Right lobe of liver (tissue), 6 donors: ENCODE results near the gene CYGB. TPM values are rescaled to one million over a fixed set of nuclear protein-coding genes. Genes with fewer than 3 reads are reported as not detected.

Experiments
- ATAC-seq, 4 donors: fragments of 200-7000 bp; cut with Tn5 transposase; one replicate each; pipeline ENCODE4 v1.9.1; 2020; ENCODE audit warnings: mild to moderate bottlenecking in 4 of 4, moderate library complexity in 4 of 4
- DNase-seq, 3 donors: peaks; one replicate each; pipeline ENCODE4 v3.0.0-alpha.2; 2020
- H3K27ac ChIP-seq, 3 donors: fragments of 200-600 bp; one replicate each; pipeline ENCODE4 v1.8.0; 2022
- H3K27me3 ChIP-seq, 2 donors: fragments of 200-600 bp; one replicate each; pipeline ENCODE4 v1.8.0; 2022
- H3K36me3 ChIP-seq, 4 donors: fragments of 200-600 bp; sonication (generic) in 1 of 4; one replicate each; pipeline versions ENCODE4 v1.5.1 to v1.8.0; 2017 to 2022; ENCODE audit warnings: control low read depth in 1 of 4
- H3K4me1 ChIP-seq, 4 donors: fragments of 200-600 bp; sonication (generic) in 1 of 4; one replicate each; pipeline versions ENCODE4 v1.5.1 to v1.8.0; 2017 to 2022; ENCODE audit warnings: control low read depth in 1 of 4
- H3K4me3 ChIP-seq, 3 donors: fragments of 200-600 bp; one replicate each; pipeline ENCODE4 v1.8.0; 2022
- H3K9me3 ChIP-seq, 4 donors: fragments of 200-600 bp; sonication (generic) in 1 of 4; one replicate each; pipeline versions ENCODE4 v1.5.1 to v1.8.0; 2017 to 2022; ENCODE audit warnings: control low read depth in 1 of 4
- CTCF ChIP-seq, 4 donors: fragments of 200-600 bp in 3 of 4; fragments of 450-650 bp in 1 of 4; IDR thresholded peaks; one replicate each; pipeline versions ENCODE4 v1.5.1 to v1.8.0; 2016 to 2022; ENCODE audit warnings: antibody characterized with exemption in 4 of 4, mild to moderate bottlenecking in 2 of 4
- POLR2A ChIP-seq: fragments of 450-650 bp; IDR thresholded peaks from one replicate; pipeline ENCODE4 v1.6.1; 2017; ENCODE audit warnings: antibody characterized with exemption, mild to moderate bottlenecking
- WGBS: methylation state at CpG from one replicate; pipeline ENCODE4 v1.1.6; 2018; ENCODE audit warnings: low coverage, low lambda C conversion rate; ENCODE audit not compliant: insufficient coverage; ENCODE audit errors: missing lambda C conversion rate; 5-methylcytosine and 5-hydroxymethylcytosine counted together
- intact Hi-C, 2 donors: fragments of 100-400 bp; cut with DNase I; formaldehyde crosslinking; loops; one replicate each; pipeline versions ENCODE4 v1.11.2 to v1.14.1; 2022
- total RNA-seq, 6 experiments: library from RNA; depleted of rRNA in 2 of 6; stranded (reverse); fragments of >200 nt in 2 of 6; fragmentation: NEBNext Ultra II Directional in 3 of 6; extraction: Animal tissue kit (Norgen Biotek cat#: 25700) in 3 of 6; gene quantifications; one replicate each; pipeline versions ENCODE4 v1.1.0 to v1.2.4, GENCODE V29; 2016 to 2023
- donor health status: DM: no; HTN: yes; CAD: no.
- donor health status: DM: no; HTN: no; CAD: no.
- donor health status: DM: no; HTN: no; CAD: no.
- donor health status: DM: no; HTN: yes; CAD: no.
- donor health status: DM: no; HTN: yes; CAD: no.

CYGB gene
- total RNA-seq, 6 experiments from 2014 or later: 1.8 to 4.1 (median 3.1) TPM

GRCh38 chr17:76547642-76548202 is 10.2 kb upstream of the CYGB start:
- Histone ChIP-seq H3K4me1 (peaks cover 0 to 58% (median 14%) of the 10 kb centered on the region in 4 donors), H3K9me3 (no peaks in the 10 kb centered on the region), H3K4me3 (peak overlapping the region in 1 of 3 donors; percentile 39), H3K36me3 (no peaks in the 10 kb centered on the region), H3K27me3 (no peaks in the 10 kb centered on the region), H3K27ac (peak overlapping the region in 1 of 3 donors; percentile 79)
- DNase-seq (no peak), ATAC-seq (no peak)
- 43% methylated on average over 2 of the region's 2 CpGs for WGBS
- intact Hi-C loops: no loop called here
- TF ChIP-seq CTCF (IDR thresholded peaks at IDR 0.05) (no peak), POLR2A (no peak)

GRCh38 chr17:76547183-76547641 is 9.7 kb upstream of the CYGB start:
- ATAC-seq (peak; percentile 42 to 60 (median 52)), DNase-seq (no peak)
- 19% methylated on average over 2 of the region's 3 CpGs for WGBS
- H3K27ac ChIP-seq: no peak overlapping the region
- no peaks in the 10 kb centered on the region for H3K36me3 ChIP-seq
- TF ChIP-seq POLR2A (no peak), CTCF (IDR thresholded peaks at IDR 0.05) (peak; percentile 54 to 60 (median 56))
- H3K9me3 ChIP-seq: no peaks in the 10 kb centered on the region
- no peak overlapping the region for H3K4me3 ChIP-seq
- intact Hi-C loops: no loop called here
- H3K4me1 ChIP-seq: peaks cover 0 to 58% (median 14%) of the 10 kb centered on the region in 4 donors
- H3K27me3 ChIP-seq: no peaks in the 10 kb centered on the region

- H3K4me1 ChIP-seq: peaks cover 0 to 58% (median 14%) of the 10 kb centered on the region in 4 donors
- ATAC-seq: no peak
Observed at GRCh38 chr17:76546556-76547182, 9.2 kb upstream of the CYGB start.

GRCh38 chr17:76545918-76546555 is 8.5 kb upstream of the CYGB start:
- no peak overlapping the region for H3K27ac ChIP-seq
- peaks cover 0 to 53% (median 10%) of the 10 kb centered on the region in 4 donors for H3K4me1 ChIP-seq
- H3K9me3 ChIP-seq: no peaks in the 10 kb centered on the region
- H3K4me3 ChIP-seq: no peak overlapping the region
- DNase-seq: no peak
- WGBS: 25% methylated on average over 1 of the region's 13 CpGs
- no peaks in the 10 kb centered on the region for H3K27me3 ChIP-seq
- TF ChIP-seq POLR2A (no peak), CTCF (IDR thresholded peaks at IDR 0.05) (no peak)
- ATAC-seq: no peak
- no peaks in the 10 kb centered on the region for H3K36me3 ChIP-seq
- intact Hi-C loops: no loop called here

More at GRCh38 chr17:76546556-76547182, 9.2 kb upstream of the CYGB start:
- no peak overlapping the region for H3K27ac ChIP-seq
- no peaks in the 10 kb centered on the region for H3K36me3 ChIP-seq
- no peaks in the 10 kb centered on the region for H3K27me3 ChIP-seq
- 55% methylated on average over 8 of the region's 11 CpGs for WGBS
- no peak for TF ChIP-seq POLR2A
- TF ChIP-seq CTCF (IDR thresholded peaks at IDR 0.05): no peak
- H3K9me3 ChIP-seq: no peaks in the 10 kb centered on the region
- no peak for DNase-seq
- no peak overlapping the region for H3K4me3 ChIP-seq
- intact Hi-C loops: no loop called here
